SH-SY5Y (cell line): Measurements from ENCODE around the gene KIAA1217.

Source experiments
- GATA2 ChIP-seq: IDR thresholded peaks from 2 replicates; pipeline ENCODE4 v1.6.1; 2011; ENCODE audit warnings: mild to moderate bottlenecking, low read depth, low read length
- GATA3 ChIP-seq: IDR thresholded peaks from 2 replicates; pipeline ENCODE4 v1.6.1; 2011; ENCODE audit warnings: low read depth, mild to moderate bottlenecking, low read length, moderate library complexity

DNA sequence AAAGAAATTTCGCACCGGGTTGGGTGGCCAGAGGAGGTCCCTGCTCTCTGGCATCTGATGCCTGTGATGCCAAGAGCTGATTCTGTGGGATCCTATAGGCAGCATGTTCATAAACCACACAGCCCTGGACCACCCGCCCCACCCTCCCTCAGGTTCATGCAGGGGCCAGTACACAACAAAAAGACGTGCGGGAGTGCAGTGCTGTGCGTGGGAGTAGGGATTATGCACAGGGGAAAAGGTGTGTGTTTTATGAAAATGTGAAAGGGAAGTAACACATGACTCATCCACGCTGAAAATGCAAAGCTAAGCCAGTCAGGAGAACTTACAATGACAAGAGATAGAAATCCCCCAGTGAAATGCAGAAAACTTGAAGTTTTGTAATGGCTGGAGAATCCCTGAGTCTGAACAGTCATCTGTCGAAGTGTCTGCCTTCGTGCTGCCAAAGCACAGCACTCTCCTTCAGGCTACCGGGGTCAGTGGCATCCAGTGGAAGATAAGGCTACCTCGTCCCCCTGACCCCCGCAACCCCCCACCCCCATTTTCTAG lies 1.1 kb downstream of the KIAA1217 start:
- TF ChIP-seq GATA2 (no peak), GATA3 (no peak)
